ENCODE results near the gene TRAF3IP1.

DNA sequence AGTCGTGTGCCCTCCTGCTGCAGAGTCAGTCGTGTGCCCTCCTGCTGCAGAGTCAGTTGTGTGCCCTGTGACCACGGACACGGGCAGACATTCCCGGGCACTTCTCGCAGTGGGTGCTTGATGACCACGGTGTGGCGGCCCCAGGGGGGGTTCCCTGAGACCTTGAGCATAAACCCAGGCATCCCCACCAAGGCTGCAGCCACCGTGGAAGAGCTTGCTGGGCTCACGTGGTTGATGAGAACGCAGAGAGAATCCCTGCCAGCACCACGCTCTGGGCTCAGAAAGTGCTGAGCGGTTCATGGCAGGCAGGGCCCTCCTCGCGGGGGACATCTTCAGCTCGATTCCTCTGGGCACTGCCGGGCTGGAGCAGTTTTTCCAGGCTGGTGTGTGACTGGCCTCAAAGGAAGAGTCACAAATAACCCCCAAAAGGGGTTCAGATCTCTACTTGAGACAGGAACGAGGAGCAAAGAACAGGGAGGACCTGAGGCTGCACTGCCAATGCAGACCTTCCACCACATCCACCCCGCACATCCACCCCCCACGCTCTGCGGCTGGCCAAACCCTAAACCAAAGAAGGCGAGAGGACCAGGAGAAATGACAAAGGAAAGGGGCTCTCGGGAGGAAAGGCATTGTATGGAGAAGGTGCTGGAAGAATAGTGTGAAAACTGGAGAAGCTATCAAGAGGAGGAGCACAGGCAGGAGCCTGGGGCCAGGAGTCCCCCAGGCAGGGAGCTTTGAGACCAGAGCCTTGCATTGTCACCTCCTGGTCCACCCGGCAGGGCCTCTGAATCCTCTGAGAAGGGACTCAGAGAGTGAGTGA lies 23.5 kb upstream of the TRAF3IP1 start:
- TF ChIP-seq, protein P1, sequence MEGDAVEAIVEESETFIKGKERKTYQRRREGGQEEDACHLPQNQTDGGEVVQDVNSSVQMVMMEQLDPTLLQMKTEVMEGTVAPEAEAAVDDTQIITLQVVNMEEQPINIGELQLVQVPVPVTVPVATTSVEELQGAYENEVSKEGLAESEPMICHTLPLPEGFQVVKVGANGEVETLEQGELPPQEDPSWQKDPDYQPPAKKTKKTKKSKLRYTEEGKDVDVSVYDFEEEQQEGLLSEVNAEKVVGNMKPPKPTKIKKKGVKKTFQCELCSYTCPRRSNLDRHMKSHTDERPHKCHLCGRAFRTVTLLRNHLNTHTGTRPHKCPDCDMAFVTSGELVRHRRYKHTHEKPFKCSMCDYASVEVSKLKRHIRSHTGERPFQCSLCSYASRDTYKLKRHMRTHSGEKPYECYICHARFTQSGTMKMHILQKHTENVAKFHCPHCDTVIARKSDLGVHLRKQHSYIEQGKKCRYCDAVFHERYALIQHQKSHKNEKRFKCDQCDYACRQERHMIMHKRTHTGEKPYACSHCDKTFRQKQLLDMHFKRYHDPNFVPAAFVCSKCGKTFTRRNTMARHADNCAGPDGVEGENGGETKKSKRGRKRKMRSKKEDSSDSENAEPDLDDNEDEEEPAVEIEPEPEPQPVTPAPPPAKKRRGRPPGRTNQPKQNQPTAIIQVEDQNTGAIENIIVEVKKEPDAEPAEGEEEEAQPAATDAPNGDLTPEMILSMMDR (conservative IDR thresholded peaks at IDR 0.05 in 1 of 2, IDR thresholded peaks at IDR 0.05 in 1 of 2; ENCODE audit: low read depth in 1 of 2, low read length in 2 of 2), result no peak
- TF ChIP-seq EZH2 (IDR thresholded peaks at IDR 0.05; ENCODE audit: low read length, missing control alignments), result no peak
